Prostate gland (tissue), 2 donors: Measurements from ENCODE around the gene CTNND2.

Experiments used
- CTCF ChIP-seq, 4 experiments: fragments of 200-600 bp in 2 of 4; fragments of 450-650 bp in 2 of 4; sonication (generic) in 2 of 4; IDR thresholded peaks; 1 replicate in 3 of 4; 2 replicates in 1 of 4; pipeline ENCODE4 v1.5.1; 2016 to 2019; ENCODE audit warnings: antibody characterized with exemption in 4 of 4, mild to moderate bottlenecking in 2 of 4, moderate library complexity in 2 of 4
- POLR2A ChIP-seq: fragments of 450-650 bp; IDR thresholded peaks from one replicate; pipeline ENCODE4 v1.6.1; 2016; ENCODE audit warnings: antibody characterized with exemption, mild to moderate bottlenecking
- POLR2AphosphoS5 ChIP-seq: sonication (generic); formaldehyde crosslinking; IDR thresholded peaks from one replicate; pipeline ENCODE4 v1.6.1; 2017; ENCODE audit warnings: antibody characterized with exemption

DNA sequence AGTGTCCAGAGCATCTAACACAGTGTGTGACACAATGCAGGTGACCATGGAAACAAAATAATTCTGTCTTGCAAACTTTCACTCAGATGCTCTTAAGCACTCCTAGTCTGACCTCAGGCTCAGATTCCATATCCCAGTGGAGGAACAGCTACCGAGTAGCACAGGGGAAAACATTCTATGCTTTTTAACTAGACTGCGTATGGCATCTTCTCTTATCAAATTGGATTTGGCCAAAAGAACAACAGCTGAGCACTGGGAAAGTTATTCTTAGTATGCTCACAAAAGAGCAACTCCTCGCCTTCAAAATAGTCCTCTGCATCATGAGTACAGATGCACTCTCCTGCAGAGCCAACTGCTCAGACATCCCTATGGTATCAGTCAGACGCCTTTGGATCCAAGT lies 615.0 kb downstream of the CTNND2 start:
- no peak for TF ChIP-seq CTCF (IDR thresholded peaks at IDR 0.05)
- TF ChIP-seq POLR2AphosphoS5, result no peak
- no peak for TF ChIP-seq POLR2A
